CD4-positive, alpha-beta memory T cell (primary cell): ENCODE results near the gene BTN2A1. TPM values are rescaled to one million over a fixed set of nuclear protein-coding genes. Genes with fewer than 3 reads are reported as not detected.

ENCODE experiments used
- CTCF ChIA-PET: fragments of 350-600 bp; sonication (Branson Sonifier 250); formaldehyde crosslinking; loops from one replicate; lab custom pipeline; 2021; ENCODE audit warnings: inconsistent platforms; ENCODE audit not compliant: partially characterized antibody; lab: Charles Lee
- POLR2A ChIA-PET: fragments of 350-600 bp; sonication (Branson Sonifier 250); formaldehyde crosslinking; loops from one replicate; lab custom pipeline; 2021; ENCODE audit not compliant: partially characterized antibody; lab: Charles Lee
- DNase-seq, 5 donors: peaks; one replicate each; pipeline versions ENCODE4 v3.0.0 to v3.0.0-alpha.2; 2020 to 2022; ENCODE audit warnings: mixed read lengths in 1 of 5
- H3K27ac ChIP-seq: one replicate; pipeline ENCODE4 v1.7.0; 2013; ENCODE audit warnings: low read depth, low read length
- H3K27me3 ChIP-seq: 2 replicates; pipeline ENCODE4 v1.7.0; 2013; ENCODE audit warnings: mild to moderate bottlenecking, low read length, moderate library complexity; ENCODE audit not compliant: insufficient read depth
- H3K36me3 ChIP-seq: 2 replicates; pipeline ENCODE4 v1.7.0; 2013; ENCODE audit warnings: mild to moderate bottlenecking, low read length, moderate library complexity; ENCODE audit not compliant: insufficient read depth
- H3K4me1 ChIP-seq: 2 replicates; pipeline ENCODE4 v1.7.0; 2013; ENCODE audit warnings: mild to moderate bottlenecking, low read length, moderate library complexity; ENCODE audit not compliant: insufficient read depth
- H3K4me3 ChIP-seq, 2 donors: one replicate each; pipeline ENCODE4 v1.7.0; 2013; ENCODE audit warnings: low read length in 2 of 2, mild to moderate bottlenecking in 1 of 2
- H3K9me3 ChIP-seq, 2 donors: one replicate each; pipeline ENCODE4 v1.7.0; 2013; ENCODE audit warnings: low read length in 2 of 2, control low read depth in 1 of 2; ENCODE audit not compliant: control insufficient read depth in 1 of 2
- H3K27ac Mint-ChIP-seq, 7 donors: one replicate each; pipeline ENCODE4 v1.8.0; 2020 to 2021; ENCODE audit warnings: mixed read lengths in 7 of 7, mild to moderate bottlenecking in 6 of 7, inconsistent platforms in 3 of 7, moderate library complexity in 3 of 7
- H3K27me3 Mint-ChIP-seq, 2 donors: one replicate each; pipeline ENCODE4 v1.8.0; 2020 to 2021; ENCODE audit warnings: mixed read lengths in 2 of 2
- H3K36me3 Mint-ChIP-seq, 2 donors: one replicate each; pipeline ENCODE4 v1.8.0; 2020 to 2021; ENCODE audit warnings: mixed read lengths in 2 of 2, inconsistent platforms in 1 of 2, mild to moderate bottlenecking in 1 of 2
- H3K4me1 Mint-ChIP-seq, 4 donors: one replicate each; pipeline ENCODE4 v1.8.0; 2020 to 2021; ENCODE audit warnings: mixed read lengths in 4 of 4, mild to moderate bottlenecking in 1 of 4
- H3K4me3 Mint-ChIP-seq, 8 donors: one replicate each; pipeline ENCODE4 v1.8.0; 2020 to 2021; ENCODE audit warnings: mixed read lengths in 8 of 8, mild to moderate bottlenecking in 7 of 8, moderate library complexity in 6 of 8, inconsistent platforms in 3 of 8
- H3K9me3 Mint-ChIP-seq, 8 donors: one replicate each; pipeline ENCODE4 v1.8.0; 2020 to 2021; ENCODE audit warnings: mixed read lengths in 8 of 8, mild to moderate bottlenecking in 5 of 8, inconsistent platforms in 3 of 8, moderate library complexity in 1 of 8
- intact Hi-C: fragments of 100-400 bp; cut with micrococcal nuclease; formaldehyde crosslinking; loops from one replicate; pipeline ENCODE4 v1.15.1; 2023
- polyA plus RNA-seq, 2 donors: library from polyadenylated mRNA; unstranded; fragments of 300-500 nt; fragmentation: Illumina TruSeq; gene quantifications; one replicate each; pipeline ENCODE4 v1.2.3, GENCODE V29; 2021
- total RNA-seq, 2 experiments: library from RNA; stranded (reverse); gene quantifications; one replicate each; pipeline ENCODE4 v1.2.3, GENCODE V29; 2021

BTN2A1 gene
- total and polyA plus RNA-seq, 4 experiments from 2014 or later = 10.9 to 62.8 (median 36.4) TPM

GRCh38 chr6:26476896-26477295, 19.1 kb downstream of the BTN2A1 start:
- peaks cover 0 to 3% (median 0%) of the 10 kb centered on the region in 8 donors for H3K9me3 Mint-ChIP-seq
- Histone ChIP-seq H3K36me3 (no peaks in the 10 kb centered on the region), H3K4me1 (peaks cover 52% of the 10 kb centered on the region), H3K27me3 (no peaks in the 10 kb centered on the region), H3K4me3 (no peak overlapping the region), H3K9me3 (no peaks in the 10 kb centered on the region), H3K27ac (peak overlapping the region; percentile 81)
- CTCF ChIA-PET = interaction anchor here (0.6 to 1.5 kb wide), 6 partner anchors 12 to 1627 kb away, joined by 3 read pairs; no protein-coding TSS in a partner anchor
- peak overlapping the region; percentile 49 to 100 (median 99) for H3K27ac Mint-ChIP-seq
- peaks cover 0 to 8% of the 10 kb centered on the region in 2 donors for H3K36me3 Mint-ChIP-seq
- no peaks in the 10 kb centered on the region for H3K27me3 Mint-ChIP-seq
- no peak for DNase-seq
- H3K4me1 Mint-ChIP-seq = peaks cover 33 to 72% (median 50%) of the 10 kb centered on the region in 4 donors
- intact Hi-C loops = no loop called here
- peak overlapping the region in 4 of 8 donors; percentile 23 to 84 (median 42) for H3K4me3 Mint-ChIP-seq
- POLR2A ChIA-PET = interaction anchor here (0.7 to 6.1 kb wide), 7 partner anchors 8 to 281 kb away, joined by 3 to 108 read pairs (median 5); partner anchors contain the start of genes BTN3A3 and HMGN4

- Histone ChIP-seq H3K9me3 (no peaks in the 10 kb centered on the region), H3K4me3 (no peak overlapping the region), H3K4me1 (peaks cover 51% of the 10 kb centered on the region), H3K36me3 (no peaks in the 10 kb centered on the region), H3K27me3 (no peaks in the 10 kb centered on the region), H3K27ac (peak overlapping the region; percentile 81)
- ChIA-PET CTCF (interaction anchor here (0.6 to 1.5 kb wide), 3 partner anchors 56 to 1626 kb away, joined by 3 read pairs; no protein-coding TSS in a partner anchor), POLR2A (interaction anchor here (0.9 to 6.1 kb wide), 4 partner anchors 12 to 79 kb away, joined by 3 to 108 read pairs (median 41); partner anchors contain the start of gene HMGN4)
- intact Hi-C loops = no loop called here
- Mint-ChIP-seq H3K27me3 (no peaks in the 10 kb centered on the region), H3K4me1 (peaks cover 33 to 67% (median 48%) of the 10 kb centered on the region in 4 donors), H3K27ac (peak overlapping the region; percentile 38 to 100 (median 99)), H3K36me3 (peaks cover 0 to 8% of the 10 kb centered on the region in 2 donors), H3K9me3 (peaks cover 0 to 2% (median 0%) of the 10 kb centered on the region in 8 donors), H3K4me3 (peak overlapping the region in 1 of 8 donors; percentile 43)
- no peak for DNase-seq
These were observed 19.7 kb downstream of the BTN2A1 start for GRCh38 chr6:26477426-26477825.

GRCh38 chr6:26478100-26478984, 20.6 kb downstream of the BTN2A1 start:
- peaks cover 0 to 2% (median 0%) of the 10 kb centered on the region in 8 donors for H3K9me3 Mint-ChIP-seq

GRCh38 chr6:26478985-26479278, 21.2 kb downstream of the BTN2A1 start:
- Mint-ChIP-seq H3K36me3 (peaks cover 0 to 5% of the 10 kb centered on the region in 2 donors), H3K9me3 (peaks cover 0 to 2% (median 0%) of the 10 kb centered on the region in 8 donors), H3K4me3 (no peak overlapping the region), H3K27me3 (no peaks in the 10 kb centered on the region), H3K27ac (peak overlapping the region in 2 of 7 donors; percentile 45 to 84), H3K4me1 (peaks cover 22 to 54% (median 35%) of the 10 kb centered on the region in 4 donors)
- H3K27ac ChIP-seq = no peak overlapping the region
- ChIA-PET POLR2A (interaction anchor here (1.1 kb wide), 1 partner anchor 23 kb away, joined by 3 read pairs; no protein-coding TSS in a partner anchor), CTCF (interaction anchor here (1.0 kb wide), 1 partner anchor 9 kb away, joined by 3 read pairs; no protein-coding TSS in a partner anchor)
- no peaks in the 10 kb centered on the region for H3K27me3 ChIP-seq
- no peak overlapping the region for H3K4me3 ChIP-seq
- H3K4me1 ChIP-seq = peaks cover 40% of the 10 kb centered on the region
- no peaks in the 10 kb centered on the region for H3K9me3 ChIP-seq
- H3K36me3 ChIP-seq = no peaks in the 10 kb centered on the region
- intact Hi-C loops = no loop called here
- no peak for DNase-seq

More at GRCh38 chr6:26478100-26478984, 20.6 kb downstream of the BTN2A1 start:
- intact Hi-C loops = no loop called here
- Histone ChIP-seq H3K4me1 (peaks cover 41% of the 10 kb centered on the region), H3K4me3 (no peak overlapping the region), H3K9me3 (no peaks in the 10 kb centered on the region), H3K36me3 (no peaks in the 10 kb centered on the region), H3K27me3 (no peaks in the 10 kb centered on the region), H3K27ac (no peak overlapping the region)
- H3K36me3 Mint-ChIP-seq = peaks cover 0 to 8% of the 10 kb centered on the region in 2 donors
- ChIA-PET CTCF (no interaction called here), POLR2A (no interaction called here)
- peak overlapping the region in 6 of 7 donors; percentile 12 to 99 (median 71) for H3K27ac Mint-ChIP-seq
- no peak for DNase-seq
- peaks cover 25 to 58% (median 40%) of the 10 kb centered on the region in 4 donors for H3K4me1 Mint-ChIP-seq
- H3K4me3 Mint-ChIP-seq = no peak overlapping the region
- no peaks in the 10 kb centered on the region for H3K27me3 Mint-ChIP-seq

- Mint-ChIP-seq H3K27ac (no peak overlapping the region), H3K4me1 (peaks cover 3 to 23% (median 10%) of the 10 kb centered on the region in 4 donors), H3K9me3 (peaks cover 0 to 6% (median 4%) of the 10 kb centered on the region in 8 donors), H3K27me3 (no peaks in the 10 kb centered on the region), H3K4me3 (no peak overlapping the region), H3K36me3 (peaks cover 2% of the 10 kb centered on the region in 2 donors)
- no peaks in the 10 kb centered on the region for H3K36me3 ChIP-seq
- H3K4me3 ChIP-seq = no peak overlapping the region
- ChIA-PET CTCF (interaction anchor here (0.7 to 1.0 kb wide), 2 partner anchors 10 to 1222 kb away, joined by 3 read pairs; no protein-coding TSS in a partner anchor), POLR2A (interaction anchor here (0.6 kb wide), 1 partner anchor 8 kb away, joined by 3 read pairs; no protein-coding TSS in a partner anchor)
- intact Hi-C loops = no loop called here
- no peaks in the 10 kb centered on the region for H3K9me3 ChIP-seq
- H3K4me1 ChIP-seq = peaks cover 8% of the 10 kb centered on the region
- H3K27ac ChIP-seq = no peak overlapping the region
- DNase-seq = no peak
- H3K27me3 ChIP-seq = no peaks in the 10 kb centered on the region
These were observed 24.6 kb downstream of the BTN2A1 start for GRCh38 chr6:26482338-26482737.

- no peak overlapping the region for H3K27ac Mint-ChIP-seq
- ChIA-PET POLR2A (no interaction called here), CTCF (no interaction called here)
- H3K4me1 ChIP-seq = no peaks in the 10 kb centered on the region
- no peak overlapping the region for H3K4me3 Mint-ChIP-seq
- H3K36me3 Mint-ChIP-seq = peaks cover 2 to 9% of the 10 kb centered on the region in 2 donors
- H3K36me3 ChIP-seq = no peaks in the 10 kb centered on the region
- intact Hi-C loops = no loop called here
- H3K27me3 ChIP-seq = no peaks in the 10 kb centered on the region
- no peak for DNase-seq
- peaks cover 0 to 12% (median 10%) of the 10 kb centered on the region in 8 donors for H3K9me3 Mint-ChIP-seq
- H3K27me3 Mint-ChIP-seq = no peaks in the 10 kb centered on the region
- peaks cover 0 to 9% (median under 1%) of the 10 kb centered on the region in 4 donors for H3K4me1 Mint-ChIP-seq
- no peak overlapping the region for H3K4me3 ChIP-seq
- H3K27ac ChIP-seq = no peak overlapping the region
- H3K9me3 ChIP-seq = no peaks in the 10 kb centered on the region
These were observed 26.0 kb downstream of the BTN2A1 start for GRCh38 chr6:26483727-26484126.
